Measurements from ENCODE around the gene DUOX1.

- no peak for TF ChIP-seq EZH2 (IDR thresholded peaks at IDR 0.05; ENCODE audit: borderline replicate concordance, insufficient read depth, low read depth, low read length, poor library complexity, severe bottlenecking)
- TF ChIP-seq, protein P1, sequence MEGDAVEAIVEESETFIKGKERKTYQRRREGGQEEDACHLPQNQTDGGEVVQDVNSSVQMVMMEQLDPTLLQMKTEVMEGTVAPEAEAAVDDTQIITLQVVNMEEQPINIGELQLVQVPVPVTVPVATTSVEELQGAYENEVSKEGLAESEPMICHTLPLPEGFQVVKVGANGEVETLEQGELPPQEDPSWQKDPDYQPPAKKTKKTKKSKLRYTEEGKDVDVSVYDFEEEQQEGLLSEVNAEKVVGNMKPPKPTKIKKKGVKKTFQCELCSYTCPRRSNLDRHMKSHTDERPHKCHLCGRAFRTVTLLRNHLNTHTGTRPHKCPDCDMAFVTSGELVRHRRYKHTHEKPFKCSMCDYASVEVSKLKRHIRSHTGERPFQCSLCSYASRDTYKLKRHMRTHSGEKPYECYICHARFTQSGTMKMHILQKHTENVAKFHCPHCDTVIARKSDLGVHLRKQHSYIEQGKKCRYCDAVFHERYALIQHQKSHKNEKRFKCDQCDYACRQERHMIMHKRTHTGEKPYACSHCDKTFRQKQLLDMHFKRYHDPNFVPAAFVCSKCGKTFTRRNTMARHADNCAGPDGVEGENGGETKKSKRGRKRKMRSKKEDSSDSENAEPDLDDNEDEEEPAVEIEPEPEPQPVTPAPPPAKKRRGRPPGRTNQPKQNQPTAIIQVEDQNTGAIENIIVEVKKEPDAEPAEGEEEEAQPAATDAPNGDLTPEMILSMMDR (IDR thresholded peaks at IDR 0.05): no peak
Measured at GRCh38 chr15:45180201-45180600, 50.4 kb downstream of the DUOX1 start.
